Measurements from ENCODE around the gene MGMT.

The MGMT gene

DNA sequence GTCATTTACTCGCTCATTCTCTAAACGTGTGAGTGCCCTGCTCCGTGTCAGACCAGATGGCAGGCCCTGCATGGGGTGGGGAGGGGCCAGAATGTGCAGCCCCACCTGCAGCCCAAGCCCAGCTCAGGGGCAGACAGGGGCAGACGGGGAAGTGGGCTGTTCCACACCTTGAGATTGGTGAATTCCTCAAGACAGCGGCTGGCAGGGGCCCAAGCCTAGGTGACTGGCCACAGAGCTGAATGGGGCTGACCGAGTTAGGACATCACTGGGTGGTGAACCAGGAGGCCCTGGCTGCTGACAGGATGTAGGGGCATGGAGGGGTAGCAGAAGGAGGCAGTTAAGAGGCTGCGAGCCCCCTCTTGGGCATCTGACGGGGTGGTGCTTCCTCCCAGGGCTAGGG lies 79.1 kb downstream of the MGMT start:
- DNase-seq = no peak

DNA sequence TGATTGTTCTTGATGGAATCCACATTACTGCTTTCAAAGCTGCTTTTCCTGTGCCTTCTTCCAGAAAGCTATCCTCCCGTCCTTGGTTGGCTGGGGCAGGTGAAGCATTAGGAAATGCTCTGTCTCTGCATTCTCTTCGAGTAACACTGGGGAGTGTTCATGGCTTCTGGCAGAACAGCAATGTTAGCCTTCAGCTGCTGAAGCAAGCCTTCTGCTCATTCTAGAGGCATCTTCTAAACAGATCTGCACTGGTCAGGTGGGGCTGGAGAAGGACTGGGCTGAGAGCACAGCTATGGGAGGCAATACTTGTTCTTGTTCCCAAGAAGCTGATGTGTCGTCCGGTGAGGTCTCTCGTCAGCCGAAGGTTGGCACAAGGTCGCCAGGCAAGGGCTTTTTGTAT lies 80.6 kb downstream of the MGMT start:
- no peak for DNase-seq

DNA sequence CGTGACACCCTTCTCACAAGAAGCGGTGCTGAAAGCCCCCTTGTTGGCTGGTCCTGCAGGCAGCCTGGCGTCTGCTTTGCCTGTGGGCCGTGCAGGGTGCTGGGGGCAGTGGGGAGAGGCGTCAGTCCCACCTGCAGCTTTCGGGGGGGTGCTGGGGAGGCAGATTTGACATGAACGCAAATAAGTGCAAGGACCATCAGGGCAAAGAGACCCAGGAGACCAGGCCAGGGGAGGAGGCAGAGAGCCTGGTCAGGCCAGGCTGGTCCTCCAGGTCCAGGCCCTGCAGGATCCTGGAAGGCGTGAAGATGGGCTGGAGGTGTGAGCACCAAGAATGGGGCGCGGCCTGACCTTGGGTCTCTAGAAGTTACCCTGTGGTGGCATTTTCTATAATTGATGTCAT lies 81.6 kb downstream of the MGMT start:
- no peak for DNase-seq

DNA sequence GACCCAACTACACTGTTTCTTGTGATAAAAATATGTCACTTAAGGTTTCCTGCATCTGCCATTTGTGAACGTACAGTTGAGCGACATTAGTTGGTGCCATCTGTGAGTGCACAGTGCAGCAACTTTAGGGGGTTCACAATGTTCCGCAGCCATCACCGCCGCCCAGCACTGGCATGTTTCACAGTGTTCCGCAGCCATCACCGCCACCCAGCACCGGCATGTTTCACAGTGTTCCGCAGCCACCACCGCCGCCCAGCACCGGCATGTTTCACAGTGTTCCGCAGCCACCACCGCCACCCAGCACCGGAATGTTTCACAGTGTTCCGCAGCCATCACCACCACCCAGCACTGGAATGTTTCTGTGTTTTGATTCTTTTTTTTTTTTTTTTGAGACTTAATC lies 83.0 kb downstream of the MGMT start:
- DNase-seq = no peak

DNA sequence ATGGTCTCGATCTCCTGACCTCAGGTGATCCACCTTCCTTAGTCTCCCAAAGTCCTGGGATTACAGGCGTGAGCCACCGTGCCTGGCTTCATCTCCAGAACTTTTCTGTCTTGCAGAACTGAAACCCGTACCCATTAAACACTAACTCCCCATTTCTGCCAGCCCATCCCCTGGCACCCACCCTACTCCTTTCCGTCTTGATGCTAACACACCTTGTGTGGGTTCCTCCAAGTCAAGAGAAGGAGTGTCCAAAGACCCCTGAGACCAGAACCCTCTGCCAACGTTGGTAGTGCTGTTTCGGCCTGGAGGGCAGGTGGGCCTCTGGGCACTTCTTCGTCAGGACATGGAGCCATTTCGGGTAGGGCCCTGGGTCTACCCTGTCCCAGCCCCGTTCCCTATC lies 83.6 kb downstream of the MGMT start:
- DNase-seq = no peak

DNA sequence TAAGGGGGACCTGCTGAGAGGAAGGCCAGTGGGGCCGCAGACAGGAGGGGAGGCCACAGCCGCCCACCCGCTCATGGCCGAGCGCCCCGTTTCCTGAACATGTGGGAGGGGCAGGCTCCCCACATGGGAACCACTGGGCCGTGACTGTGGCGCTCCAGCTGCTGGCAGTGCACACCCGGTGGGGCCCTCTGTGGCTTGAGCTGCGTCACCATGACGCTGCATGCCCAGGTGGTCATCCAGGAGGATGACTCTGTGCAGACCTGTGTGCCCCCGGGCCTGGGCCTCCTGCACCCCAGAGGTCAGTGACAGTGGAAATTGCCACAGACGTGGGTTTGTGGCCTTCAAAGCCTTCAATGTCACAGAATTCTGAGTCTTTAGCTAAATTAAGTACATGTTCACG lies 85.1 kb downstream of the MGMT start:
- DNase-seq = no peak

DNA sequence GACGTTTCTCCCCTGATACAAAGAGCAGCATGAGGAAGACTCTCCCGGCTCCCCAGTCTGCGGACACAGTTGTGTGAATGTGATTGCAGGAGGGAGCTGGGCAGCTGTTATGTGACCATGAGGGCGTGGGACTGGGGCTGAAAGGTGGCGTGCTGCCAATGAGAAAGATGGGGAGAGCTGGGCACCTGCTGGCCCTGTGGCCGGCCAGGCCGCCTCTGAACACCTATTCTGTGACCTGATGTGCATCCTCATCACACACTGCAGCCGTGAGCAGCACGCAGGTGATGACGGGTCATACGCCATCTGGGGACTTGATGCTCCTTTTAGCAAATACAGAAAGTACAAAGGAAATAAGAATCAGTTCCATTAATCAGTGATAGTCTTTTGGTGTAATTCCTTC lies 86.9 kb downstream of the MGMT start:
- no peak for DNase-seq

DNA sequence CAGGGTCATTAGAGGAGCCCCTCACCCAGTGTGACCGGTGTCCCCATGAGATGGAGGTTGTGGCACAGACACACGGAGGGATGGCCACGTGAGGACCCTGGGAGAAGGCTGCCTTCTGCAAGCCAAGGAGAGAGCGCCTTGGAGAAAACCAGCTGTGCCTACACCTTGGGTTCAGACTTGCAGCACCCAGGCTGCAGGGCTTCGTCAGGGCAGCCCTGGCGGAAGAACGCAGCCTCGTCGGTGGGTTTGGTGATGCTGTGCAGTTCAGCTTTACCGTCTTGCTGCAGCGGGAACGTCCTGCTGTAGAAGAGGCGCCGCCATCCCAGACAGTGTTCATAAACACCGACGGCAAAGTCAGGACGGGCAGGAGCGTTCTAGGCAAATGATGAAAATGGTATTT lies 89.3 kb downstream of the MGMT start:
- no peak for DNase-seq

DNA sequence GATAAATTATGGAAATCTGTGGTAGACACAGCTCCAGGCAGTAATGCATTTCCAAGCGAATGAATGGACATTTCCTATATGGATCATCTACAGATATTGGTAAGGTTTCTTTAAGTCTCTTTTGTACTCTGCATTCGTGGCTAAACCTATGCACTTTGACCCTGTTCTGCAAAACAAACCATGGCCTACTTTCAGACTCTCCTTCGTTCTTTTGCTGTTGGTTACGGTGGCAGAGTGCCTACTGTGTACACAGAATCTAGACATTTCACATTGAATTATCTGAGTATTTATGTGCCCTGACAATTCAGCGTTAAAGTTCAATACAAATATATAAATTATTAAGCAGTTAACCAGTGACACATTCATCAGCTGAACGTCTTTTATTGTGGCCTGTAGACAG lies 93.3 kb downstream of the MGMT start:
- no peak for DNase-seq

DNA sequence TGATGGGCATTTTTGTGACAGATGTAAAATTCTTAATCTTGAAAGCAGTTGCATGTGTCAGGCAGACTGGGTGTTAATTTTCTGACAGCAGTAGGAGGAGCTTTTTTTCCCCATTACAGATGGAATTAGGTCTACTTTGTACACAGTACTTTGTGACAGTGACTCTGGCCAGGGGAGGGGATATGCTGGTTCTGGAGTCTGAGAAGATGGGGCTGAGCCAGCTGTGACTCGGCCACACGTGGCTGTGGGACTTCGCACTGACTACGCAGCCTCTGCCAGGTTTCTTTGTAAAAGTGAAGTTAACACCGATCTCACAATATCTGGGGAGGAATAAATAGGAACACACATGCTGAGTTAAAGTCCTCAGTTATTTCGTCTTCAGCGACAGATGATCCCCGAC lies 95.4 kb downstream of the MGMT start:
- DNase-seq = no peak

DNA sequence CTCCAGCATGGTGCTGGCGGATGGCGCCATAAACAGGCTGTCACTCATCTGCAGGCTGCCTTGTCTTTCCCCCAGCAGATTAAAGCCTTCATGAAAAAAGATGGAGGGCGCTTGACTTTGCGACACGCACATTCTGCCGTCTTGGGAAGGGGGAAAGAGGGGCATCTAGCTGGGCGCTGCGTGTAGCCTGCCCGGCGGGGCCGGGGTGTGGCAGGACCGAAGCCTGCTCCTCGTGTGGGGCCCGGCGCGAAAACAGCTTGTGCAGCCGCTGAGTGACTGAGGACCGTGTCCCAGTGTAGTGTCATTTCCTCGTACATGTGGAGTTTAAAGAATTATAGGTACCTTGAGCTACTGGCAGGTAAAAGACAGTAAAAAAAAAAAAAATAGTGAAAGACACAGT lies 97.9 kb downstream of the MGMT start:
- DNase-seq = no peak

DNA sequence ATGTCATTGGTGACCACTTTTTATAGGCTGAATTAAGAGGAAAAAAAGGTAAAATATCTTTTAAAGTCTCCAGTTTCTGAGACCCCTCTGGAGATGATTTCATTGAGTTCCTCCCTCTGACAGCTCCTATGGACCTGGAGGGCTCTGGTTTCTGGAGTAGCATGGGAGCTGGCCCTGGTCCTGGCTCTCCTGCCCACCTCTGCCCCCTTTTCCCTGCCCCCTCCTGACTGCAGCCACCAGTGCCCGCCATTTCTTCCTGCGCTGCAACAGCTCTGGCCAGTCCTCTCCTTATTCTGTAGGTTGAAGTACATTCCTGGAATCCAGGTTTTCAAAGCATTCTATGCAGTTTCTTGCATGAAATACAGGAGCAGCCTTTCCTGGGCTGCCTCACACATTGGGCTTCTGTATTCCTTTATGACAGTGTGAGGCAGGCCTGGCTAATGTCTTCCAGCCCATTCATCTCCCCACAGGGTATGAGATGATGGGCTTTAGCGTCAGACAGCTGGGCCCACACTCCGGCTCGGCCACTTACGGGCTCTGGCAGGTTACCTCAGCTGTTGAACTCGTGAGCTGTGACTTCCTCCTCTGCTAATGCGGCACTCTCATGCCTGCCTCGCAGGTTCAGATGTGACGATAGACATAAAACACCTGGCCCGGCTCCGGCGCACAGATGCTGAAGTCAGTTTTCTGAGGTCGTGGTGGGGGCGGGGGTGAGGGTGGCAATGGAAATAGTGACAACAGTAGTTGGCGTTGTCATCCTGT lies 101.7 kb downstream of the MGMT start:
- no peak for DNase-seq

DNA sequence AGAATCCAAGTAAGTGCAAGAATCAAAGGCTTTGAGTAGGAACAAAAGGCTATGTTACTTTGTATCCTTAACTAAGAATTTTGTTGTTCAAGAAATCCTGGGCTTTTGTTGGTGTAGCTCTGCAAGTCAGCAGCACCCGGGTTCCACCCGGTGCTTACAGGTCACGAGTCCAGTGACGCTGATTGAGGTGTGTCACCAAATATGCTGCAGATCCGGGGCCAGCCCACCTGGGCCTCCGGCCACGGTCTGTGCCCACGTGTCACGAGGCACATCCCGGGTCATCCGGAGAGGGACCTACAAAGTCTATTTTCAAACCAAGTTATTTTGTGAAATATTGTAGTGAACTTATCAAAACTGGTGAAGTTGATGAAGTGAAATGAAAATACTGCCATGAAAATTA lies 103.1 kb downstream of the MGMT start:
- no peak for DNase-seq

DNA sequence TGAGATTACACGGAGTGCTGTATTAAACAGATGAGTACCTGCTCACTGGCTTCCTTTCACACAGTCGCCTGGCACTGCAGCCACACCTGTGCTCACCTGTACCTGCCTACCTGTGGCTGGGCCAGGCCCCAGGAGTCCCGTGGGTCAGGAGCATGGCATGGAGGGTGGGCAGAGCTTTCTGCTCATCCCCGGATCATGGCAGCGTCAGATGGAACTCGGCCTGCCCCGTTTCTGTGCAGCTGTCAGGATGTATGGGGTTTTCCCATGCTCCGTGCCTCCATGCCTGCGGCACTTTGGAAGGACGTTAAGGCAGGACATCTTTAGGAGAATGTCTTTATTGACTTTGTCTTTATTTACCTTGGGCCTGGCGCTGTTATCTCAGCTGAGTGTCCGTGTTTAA lies 112.2 kb downstream of the MGMT start:
- DNase-seq = no peak

DNA sequence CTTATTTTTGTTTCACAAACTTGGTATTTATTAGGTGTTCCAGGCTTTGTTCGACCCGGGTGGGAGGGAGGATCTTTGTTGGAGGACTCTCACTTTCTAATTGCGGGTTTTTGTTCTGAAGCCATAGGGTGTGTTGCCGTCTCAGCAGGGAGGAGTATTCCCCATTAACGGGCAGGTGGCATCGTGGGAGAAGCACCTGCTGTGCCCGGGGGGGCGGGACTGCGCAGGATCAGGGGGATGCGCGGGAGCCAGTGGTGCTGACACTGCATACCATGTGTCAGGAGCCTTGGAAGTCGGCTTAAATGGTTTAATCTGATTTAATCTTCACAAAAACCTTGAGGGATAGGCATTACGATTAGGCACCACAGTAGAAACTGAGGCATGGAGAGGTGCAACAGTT lies 113.0 kb downstream of the MGMT start:
- no peak for DNase-seq

DNA sequence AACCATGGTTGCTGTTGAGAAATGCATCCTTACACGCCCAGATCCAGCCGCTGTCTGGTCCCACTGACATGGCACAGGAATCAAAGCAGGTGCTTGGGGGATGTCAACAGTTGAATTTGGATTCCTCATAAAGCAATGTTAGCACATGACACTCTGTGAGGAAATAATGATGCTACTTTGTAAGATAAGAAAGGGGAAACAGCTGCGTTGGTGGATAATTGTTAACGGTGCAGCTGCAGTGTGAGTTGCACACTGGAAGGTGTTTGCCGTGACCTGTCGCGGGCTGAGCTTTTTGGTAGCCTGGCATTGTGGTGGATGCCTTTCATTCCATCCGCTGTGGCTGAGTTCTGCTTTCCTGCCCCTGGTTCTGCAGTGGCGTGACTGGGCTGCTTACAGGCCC lies 113.9 kb downstream of the MGMT start:
- no peak for DNase-seq

DNA sequence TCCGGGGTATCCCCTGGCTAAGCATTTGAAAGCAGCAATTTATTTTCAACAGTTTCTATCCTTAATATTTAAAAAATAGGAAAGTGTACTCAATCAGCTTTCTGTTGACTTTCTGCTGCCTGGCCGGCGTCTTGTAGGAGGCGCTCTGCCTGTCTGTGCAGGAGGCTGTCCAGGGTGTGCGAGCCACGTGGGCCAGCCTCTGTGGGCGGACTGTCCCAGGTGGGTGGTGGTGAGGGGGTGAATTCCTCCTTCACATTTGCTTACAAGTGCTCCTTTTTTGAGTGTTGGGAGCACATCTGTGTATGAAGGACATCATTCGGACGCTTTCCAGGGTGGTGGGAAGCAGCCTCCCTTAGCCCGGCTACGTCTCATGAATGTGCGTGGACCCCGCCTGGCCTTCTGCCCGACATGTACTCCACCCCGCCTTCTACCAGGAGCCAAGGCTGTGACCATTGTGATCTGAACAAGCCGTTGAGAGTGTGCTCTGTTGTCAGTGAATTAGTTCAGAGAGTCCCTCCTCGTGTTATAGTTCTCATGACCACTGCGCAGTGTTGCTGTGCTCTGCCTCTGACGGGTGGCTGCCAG lies 114.9 kb downstream of the MGMT start:
- DNase-seq = no peak

DNA sequence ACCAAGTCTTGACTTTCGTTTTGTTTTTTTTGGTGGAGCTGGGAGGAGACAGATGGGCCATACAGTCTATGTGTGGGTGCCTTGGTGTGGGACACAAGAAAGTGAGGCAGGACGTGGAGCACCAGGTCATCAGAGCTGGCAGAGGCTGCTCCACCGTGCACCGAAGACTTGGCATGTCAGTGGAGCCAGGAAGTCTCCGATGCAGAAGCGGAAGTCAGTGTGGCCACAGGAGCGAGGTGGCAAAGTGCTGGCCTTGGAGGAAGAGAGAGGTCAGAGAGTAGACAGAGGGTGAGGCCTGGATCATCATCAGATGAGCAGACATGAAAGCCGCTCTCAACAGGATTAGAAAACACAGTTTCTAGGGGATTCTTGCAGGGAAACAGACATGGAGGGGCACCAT lies 116.8 kb downstream of the MGMT start:
- DNase-seq = no peak

DNA sequence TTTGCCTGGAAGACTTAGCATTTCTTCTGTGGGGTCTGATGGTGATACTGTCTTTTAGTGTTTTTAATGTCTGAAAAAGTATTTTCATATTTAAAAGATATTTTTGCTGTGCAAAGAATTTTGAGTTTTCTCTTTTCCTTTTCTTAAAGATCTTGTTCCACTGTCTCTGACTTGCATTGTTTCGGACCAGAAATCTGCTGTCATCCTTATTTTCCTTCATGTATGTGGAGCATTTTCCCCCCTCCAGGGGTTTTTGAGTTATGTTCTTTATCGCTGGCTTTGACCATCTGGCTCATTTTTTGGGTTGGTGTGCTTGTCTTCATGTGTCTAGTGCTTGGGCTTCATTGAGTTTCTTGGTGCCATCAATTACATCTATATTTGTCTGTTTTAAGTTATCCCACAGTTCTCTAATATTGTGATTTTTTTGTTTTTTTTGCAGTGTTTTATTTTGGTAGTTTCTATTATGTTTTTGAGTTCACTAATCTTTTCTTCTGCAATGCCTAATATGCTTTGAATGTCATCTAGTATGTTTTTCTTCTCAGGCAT lies 119.9 kb downstream of the MGMT start:
- no peak for DNase-seq

DNA sequence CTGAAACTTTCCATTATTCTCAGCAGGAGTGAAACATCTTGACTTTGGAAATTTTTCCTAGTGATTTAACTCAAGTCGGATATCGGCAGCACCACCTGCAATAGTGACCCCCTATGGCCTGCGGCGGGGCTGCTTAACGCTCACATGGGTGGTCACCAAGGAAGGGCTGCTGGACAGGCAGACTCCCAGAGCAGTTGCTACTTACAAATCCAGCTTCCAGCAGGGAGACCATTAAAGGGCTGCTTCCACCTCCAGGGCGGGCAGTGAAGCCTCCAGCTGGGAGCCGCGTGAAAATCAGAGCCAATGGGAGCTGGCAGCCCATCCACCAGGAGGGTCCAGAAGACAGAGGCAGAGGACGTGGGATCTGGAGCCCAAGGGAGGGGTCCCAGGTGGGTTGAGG lies 122.5 kb downstream of the MGMT start:
- DNase-seq = no peak

DNA sequence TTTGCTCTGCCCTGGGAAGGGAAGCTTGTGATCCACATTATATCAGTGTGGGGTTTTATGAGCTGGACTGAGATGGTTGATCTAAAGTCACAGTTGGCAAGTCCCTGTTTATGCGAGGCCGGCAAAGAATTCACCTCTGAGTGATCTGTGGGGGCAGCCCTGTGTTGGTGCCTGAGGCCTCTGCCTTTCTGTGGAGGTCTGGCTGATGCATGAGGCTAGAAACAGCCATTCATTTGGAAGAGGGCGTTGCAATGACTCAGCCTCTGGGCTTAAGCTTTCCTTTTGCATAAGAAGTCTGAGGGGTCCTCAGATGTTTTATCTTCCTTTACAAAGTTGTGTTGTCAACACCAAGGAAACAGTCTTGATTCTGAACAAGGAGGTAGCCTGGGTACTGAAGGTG lies 126.9 kb downstream of the MGMT start:
- DNase-seq = no peak

DNA sequence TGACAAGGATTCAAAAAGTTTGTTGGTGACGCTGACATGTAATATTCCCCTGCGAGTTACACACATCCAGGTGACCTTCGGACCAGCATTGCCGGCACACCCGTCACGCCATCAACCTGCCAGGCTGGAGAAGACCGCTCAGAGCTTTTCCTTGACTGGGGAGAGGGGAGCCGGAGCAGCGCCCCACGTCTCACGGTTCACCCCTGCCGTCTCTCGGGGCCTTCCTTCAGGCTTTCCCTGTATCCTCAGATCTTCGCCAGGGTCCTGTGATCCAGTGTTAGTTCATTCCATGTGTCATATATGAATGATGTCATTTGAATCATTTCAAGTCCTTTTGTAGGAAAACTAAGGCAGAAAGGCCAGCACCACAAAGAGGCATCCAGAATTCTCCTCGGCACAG lies 127.8 kb downstream of the MGMT start:
- no peak for DNase-seq

DNA sequence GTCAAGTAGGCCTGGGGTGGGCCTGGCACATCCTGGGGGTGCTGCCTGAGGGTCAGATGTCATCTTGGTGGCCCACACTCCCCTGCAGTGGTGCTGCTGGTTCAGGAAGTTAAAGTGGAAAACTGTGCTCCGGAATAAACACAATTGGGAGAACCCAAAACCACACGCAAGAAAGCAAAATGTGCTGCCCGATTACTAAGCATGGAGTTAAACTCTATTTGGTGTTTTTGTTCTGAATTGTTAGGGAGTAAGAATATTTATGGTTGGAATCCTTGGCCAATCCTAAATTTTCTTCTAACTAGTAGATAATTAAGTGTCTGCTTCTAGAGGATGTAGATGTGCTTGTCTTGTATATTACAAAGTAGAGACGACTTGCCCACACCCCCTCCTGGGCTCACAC lies 131.4 kb downstream of the MGMT start:
- DNase-seq = no peak

DNA sequence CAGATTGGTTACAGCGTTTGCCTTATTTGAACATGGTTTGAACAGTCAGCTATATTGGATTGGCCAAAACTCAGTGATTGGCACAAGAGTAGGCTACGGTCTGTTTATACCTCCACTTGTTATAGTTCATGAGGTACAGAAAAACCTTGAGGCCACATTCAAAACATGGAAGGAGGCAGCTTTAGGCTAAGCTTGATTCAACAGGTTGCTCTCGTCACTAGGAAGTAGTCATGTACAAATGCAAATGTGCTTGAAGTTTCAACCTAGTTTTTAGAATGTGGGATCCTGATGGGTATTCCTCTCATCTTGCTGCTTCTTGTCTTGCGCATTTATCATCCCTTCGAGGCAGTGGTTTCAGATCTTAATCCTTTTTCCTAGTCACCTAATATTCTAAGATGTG lies 132.1 kb downstream of the MGMT start:
- DNase-seq = no peak

DNA sequence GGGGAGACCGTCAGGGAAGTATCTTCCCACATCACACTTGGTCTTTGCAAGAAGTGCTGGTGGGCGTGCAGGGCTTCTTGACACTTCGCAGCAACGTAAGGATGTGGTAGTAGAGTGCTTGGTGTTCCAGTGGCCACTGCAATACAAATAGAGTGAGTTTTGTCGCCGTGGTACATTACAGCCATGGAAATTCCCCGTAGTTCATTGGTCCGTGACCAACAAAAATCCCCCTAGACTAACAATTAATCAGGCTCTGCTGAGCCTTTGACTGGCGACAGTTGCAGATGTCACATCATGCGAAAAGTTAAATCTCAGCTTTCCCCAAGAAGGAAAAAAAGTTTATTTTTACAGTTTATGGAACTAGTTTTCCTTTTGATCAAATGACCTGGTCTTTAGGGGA lies 134.7 kb downstream of the MGMT start:
- DNase-seq = no peak

Measured in GOT3 (cell line).